Central memory CD8-positive, alpha-beta T cell (primary cell): ENCODE results near the gene ARHGAP15.
"Not testable (repeated sequence)": the region's sequence is repeated elsewhere in the genome, so short reads cannot be mapped to it uniquely, and the experiment has no call there.

Experiments used
- ATAC-seq: fragments of 150-1000 bp; cut with Tn5 transposase; replicated peaks from 2 replicates; pipeline ENCODE4 v1.10.0; 2022; ENCODE audit warnings: mild to moderate bottlenecking, moderate FRiP score, moderate number of reproducible peaks; ENCODE audit not compliant: poor library complexity, severe bottlenecking; ENCODE audit errors: extremely low read depth
- DNase-seq, 2 donors: peaks; one replicate each; pipeline ENCODE4 v3.0.0; 2021; ENCODE audit warnings: low spot score in 2 of 2
- H3K27ac Mint-ChIP-seq: one replicate; pipeline ENCODE4 v1.8.0; 2022; ENCODE audit warnings: low read depth, mild to moderate bottlenecking, moderate library complexity, mixed read lengths
- H3K27me3 Mint-ChIP-seq: one replicate; pipeline ENCODE4 v1.8.0; 2022; ENCODE audit warnings: mixed read lengths
- H3K36me3 Mint-ChIP-seq: one replicate; pipeline ENCODE4 v1.8.0; 2022; ENCODE audit warnings: mild to moderate bottlenecking, moderate library complexity, mixed read lengths; ENCODE audit not compliant: insufficient read depth
- H3K4me1 Mint-ChIP-seq: one replicate; pipeline ENCODE4 v1.8.0; 2022; ENCODE audit warnings: mixed read lengths
- H3K4me3 Mint-ChIP-seq: one replicate; pipeline ENCODE4 v1.8.0; 2022; ENCODE audit warnings: mild to moderate bottlenecking, moderate library complexity, mixed read lengths
- H3K9me3 Mint-ChIP-seq: one replicate; pipeline ENCODE4 v1.8.0; 2022; ENCODE audit warnings: mixed read lengths

The ARHGAP15 gene

GRCh38 chr2:143535802-143536201 is 406.6 kb downstream of the ARHGAP15 start:
- Mint-ChIP-seq H3K27me3 (no peaks in the 10 kb centered on the region), H3K4me3 (no peak overlapping the region), H3K9me3 (no peaks in the 10 kb centered on the region), H3K36me3 (peaks cover 29% of the 10 kb centered on the region), H3K27ac (no peak overlapping the region), H3K4me1 (peaks cover 23% of the 10 kb centered on the region)
- ATAC-seq (no peak), DNase-seq (no peak)

GRCh38 chr2:143541899-143542298 is 412.7 kb downstream of the ARHGAP15 start:
- H3K9me3 Mint-ChIP-seq, ATAC-seq, H3K27me3 Mint-ChIP-seq, H3K27ac Mint-ChIP-seq, H3K4me3 Mint-ChIP-seq, DNase-seq: not testable (repeated sequence)
- Mint-ChIP-seq H3K36me3 (peaks cover 14% of the 10 kb centered on the region), H3K4me1 (peaks cover 50% of the 10 kb centered on the region)

- H3K4me3 Mint-ChIP-seq, result no peak overlapping the region
- ATAC-seq (peak; percentile 49), DNase-seq (no peak)
- H3K36me3 Mint-ChIP-seq, result peaks cover 14% of the 10 kb centered on the region
- no peaks in the 10 kb centered on the region for H3K9me3 Mint-ChIP-seq
- H3K4me1 Mint-ChIP-seq, result peaks cover 45% of the 10 kb centered on the region
- no peaks in the 10 kb centered on the region for H3K27me3 Mint-ChIP-seq
- H3K27ac Mint-ChIP-seq, result no peak overlapping the region
Measured at GRCh38 chr2:143545059-143545948, 416.1 kb downstream of the ARHGAP15 start.

GRCh38 chr2:143545949-143546255 is 416.7 kb downstream of the ARHGAP15 start:
- H3K27ac Mint-ChIP-seq, result no peak overlapping the region
- no peaks in the 10 kb centered on the region for H3K27me3 Mint-ChIP-seq
- ATAC-seq (no peak), DNase-seq (no peak)
- H3K9me3 Mint-ChIP-seq, result no peaks in the 10 kb centered on the region
- H3K4me3 Mint-ChIP-seq, result no peak overlapping the region
- peaks cover 40% of the 10 kb centered on the region for H3K4me1 Mint-ChIP-seq
- H3K36me3 Mint-ChIP-seq, result peaks cover 12% of the 10 kb centered on the region

- no peak overlapping the region for H3K4me3 Mint-ChIP-seq
- no peaks in the 10 kb centered on the region for H3K9me3 Mint-ChIP-seq
- DNase-seq, result no peak
- H3K4me1 Mint-ChIP-seq, result peaks cover 34% of the 10 kb centered on the region
- ATAC-seq, result no peak
- peaks cover 10% of the 10 kb centered on the region for H3K36me3 Mint-ChIP-seq
- H3K27ac Mint-ChIP-seq, result no peak overlapping the region
- no peaks in the 10 kb centered on the region for H3K27me3 Mint-ChIP-seq
Measured at GRCh38 chr2:143548032-143548431, 418.8 kb downstream of the ARHGAP15 start.

GRCh38 chr2:143550500-143550899 is 421.3 kb downstream of the ARHGAP15 start:
- H3K4me1 Mint-ChIP-seq, result peaks cover 12% of the 10 kb centered on the region
- H3K27me3 Mint-ChIP-seq, result no peaks in the 10 kb centered on the region
- peaks cover 4% of the 10 kb centered on the region for H3K36me3 Mint-ChIP-seq
- H3K4me3 Mint-ChIP-seq, result no peak overlapping the region
- no peaks in the 10 kb centered on the region for H3K9me3 Mint-ChIP-seq
- ATAC-seq (no peak), DNase-seq (no peak)
- no peak overlapping the region for H3K27ac Mint-ChIP-seq

GRCh38 chr2:143551971-143552650 is 422.9 kb downstream of the ARHGAP15 start:
- no peak for DNase-seq
- no peak overlapping the region for H3K4me3 Mint-ChIP-seq
- no peaks in the 10 kb centered on the region for H3K27me3 Mint-ChIP-seq
- peaks cover 7% of the 10 kb centered on the region for H3K4me1 Mint-ChIP-seq
- no peaks in the 10 kb centered on the region for H3K9me3 Mint-ChIP-seq
- H3K36me3 Mint-ChIP-seq, result peaks cover 13% of the 10 kb centered on the region
- no peak for ATAC-seq
- no peak overlapping the region for H3K27ac Mint-ChIP-seq

GRCh38 chr2:143553261-143553660 is 424.0 kb downstream of the ARHGAP15 start:
- H3K4me3 Mint-ChIP-seq, result no peak overlapping the region
- H3K9me3 Mint-ChIP-seq, result no peaks in the 10 kb centered on the region
- H3K27me3 Mint-ChIP-seq, result no peaks in the 10 kb centered on the region
- ATAC-seq (no peak), DNase-seq (no peak)
- H3K4me1 Mint-ChIP-seq, result peaks cover 7% of the 10 kb centered on the region
- H3K36me3 Mint-ChIP-seq, result peaks cover 18% of the 10 kb centered on the region
- H3K27ac Mint-ChIP-seq, result no peak overlapping the region

- Mint-ChIP-seq H3K4me1 (no peaks in the 10 kb centered on the region), H3K27ac (peak overlapping the region; percentile 9), H3K27me3 (no peaks in the 10 kb centered on the region), H3K36me3 (peaks cover 41% of the 10 kb centered on the region), H3K9me3 (no peaks in the 10 kb centered on the region), H3K4me3 (no peak overlapping the region)
- DNase-seq (no peak), ATAC-seq (no peak)
Measured at GRCh38 chr2:143558665-143559064, 429.4 kb downstream of the ARHGAP15 start.

GRCh38 chr2:143559147-143559546 is 429.9 kb downstream of the ARHGAP15 start:
- DNase-seq (no peak), ATAC-seq (no peak)
- Mint-ChIP-seq H3K4me3 (no peak overlapping the region), H3K36me3 (peaks cover 41% of the 10 kb centered on the region), H3K27me3 (no peaks in the 10 kb centered on the region), H3K9me3 (no peaks in the 10 kb centered on the region), H3K27ac (no peak overlapping the region), H3K4me1 (no peaks in the 10 kb centered on the region)

GRCh38 chr2:143560724-143561123 is 431.5 kb downstream of the ARHGAP15 start:
- ATAC-seq (no peak), DNase-seq (no peak)
- no peak overlapping the region for H3K4me3 Mint-ChIP-seq
- no peaks in the 10 kb centered on the region for H3K27me3 Mint-ChIP-seq
- H3K9me3 Mint-ChIP-seq, result no peaks in the 10 kb centered on the region
- peaks cover 41% of the 10 kb centered on the region for H3K36me3 Mint-ChIP-seq
- peak overlapping the region; percentile 65 for H3K27ac Mint-ChIP-seq
- H3K4me1 Mint-ChIP-seq, result no peaks in the 10 kb centered on the region

GRCh38 chr2:143564419-143564818 is 435.2 kb downstream of the ARHGAP15 start:
- Mint-ChIP-seq H3K27ac (no peak overlapping the region), H3K27me3 (no peaks in the 10 kb centered on the region), H3K4me1 (peaks cover 21% of the 10 kb centered on the region), H3K4me3 (no peak overlapping the region), H3K9me3 (peaks cover 9% of the 10 kb centered on the region), H3K36me3 (peaks cover 34% of the 10 kb centered on the region)
- ATAC-seq (no peak), DNase-seq (no peak)

GRCh38 chr2:143571747-143572146 is 442.5 kb downstream of the ARHGAP15 start:
- DNase-seq (no peak), ATAC-seq (no peak)
- peak overlapping the region; percentile 27 for H3K27ac Mint-ChIP-seq
- peaks cover 39% of the 10 kb centered on the region for H3K4me1 Mint-ChIP-seq
- H3K27me3 Mint-ChIP-seq, result no peaks in the 10 kb centered on the region
- peaks cover 6% of the 10 kb centered on the region for H3K9me3 Mint-ChIP-seq
- peaks cover 22% of the 10 kb centered on the region for H3K36me3 Mint-ChIP-seq
- no peak overlapping the region for H3K4me3 Mint-ChIP-seq
